HG02981 (cell line): ENCODE measurements around the gene ADGRG3.

Experiments used
- ATAC-seq: cut with Tn5 transposase; IDR thresholded peaks from one replicate; pipeline ENCODE4 v1.9.1; 2021; ENCODE audit warnings: mild to moderate bottlenecking, moderate library complexity; ENCODE audit not compliant: unreplicated experiment

The ADGRG3 gene

GRCh38 chr16:57694725-57695679 lies 26.9 kb downstream of the ADGRG3 start, which contains the start of gene DRC7:
Gene DRC7 (plus strand): TSS chr16:57694806. CDS start chr16:57697950, 3,144 bp downstream.
- ATAC-seq, result no peak

- ATAC-seq, result no peak
Measured at GRCh38 chr16:57695680-57696069, 27.6 kb downstream of the ADGRG3 start.

GRCh38 chr16:57696240-57696639 lies 28.1 kb downstream of the ADGRG3 start:
- no peak for ATAC-seq

GRCh38 chr16:57697896-57698537 lies 29.9 kb downstream of the ADGRG3 start:
- ATAC-seq, result no peak

- no peak for ATAC-seq
Measured at GRCh38 chr16:57698812-57699405, 30.8 kb downstream of the ADGRG3 start.

- ATAC-seq, result no peak
Measured at GRCh38 chr16:57699481-57699880, 31.4 kb downstream of the ADGRG3 start.

- no peak for ATAC-seq
Measured at GRCh38 chr16:57699899-57700298, 31.8 kb downstream of the ADGRG3 start.

GRCh38 chr16:57700781-57701551 lies 32.9 kb downstream of the ADGRG3 start:
- ATAC-seq, result no peak

GRCh38 chr16:57701759-57702371 lies 33.8 kb downstream of the ADGRG3 start:
- ATAC-seq, result no peak

GRCh38 chr16:57703416-57704010 lies 35.4 kb downstream of the ADGRG3 start:
- ATAC-seq, result no peak

- no peak for ATAC-seq
Measured at GRCh38 chr16:57704011-57704904, 36.2 kb downstream of the ADGRG3 start.

- no peak for ATAC-seq
Measured at GRCh38 chr16:57704905-57705852, 37.1 kb downstream of the ADGRG3 start.

- ATAC-seq, result no peak
Measured at GRCh38 chr16:57706717-57707116, 38.6 kb downstream of the ADGRG3 start.

- no peak for ATAC-seq
Measured at GRCh38 chr16:57707331-57707730, 39.2 kb downstream of the ADGRG3 start.

- ATAC-seq, result no peak
Measured at GRCh38 chr16:57708168-57708567, 40.1 kb downstream of the ADGRG3 start.

GRCh38 chr16:57709663-57710062 lies 41.6 kb downstream of the ADGRG3 start:
- no peak for ATAC-seq

GRCh38 chr16:57711346-57711745 lies 43.2 kb downstream of the ADGRG3 start:
- ATAC-seq, result no peak

- ATAC-seq, result no peak
Measured at GRCh38 chr16:57711993-57712392, 43.9 kb downstream of the ADGRG3 start.
